SK-N-SH treated with all-trans-retinoic acid at 6 μM for 48 hours (cell line): Measurements from ENCODE around the gene CTTN.

Experiments
- ATAC-seq: fragments of 200-7000 bp; cut with Tn5 transposase; 3 replicates; pipeline ENCODE4 v1.9.1; 2020; ENCODE audit warnings: mild to moderate bottlenecking, moderate library complexity
- ARNTL ChIP-seq: fragments of 450-650 bp; formaldehyde crosslinking; IDR thresholded peaks from 2 replicates; pipeline ENCODE4 v1.5.0; 2020; ENCODE audit warnings: low read depth, mild to moderate bottlenecking, moderate library complexity, borderline replicate concordance
- BACH2 ChIP-seq: fragments of 250-450 bp; sonication (Bioruptor Pico); IDR thresholded peaks from 2 replicates; pipeline ENCODE4 v1.9.0; 2021; ENCODE audit warnings: mild to moderate bottlenecking, borderline replicate concordance
- CSDC2 ChIP-seq: fragments of 250-450 bp; sonication (Bioruptor Pico); IDR thresholded peaks from 2 replicates; pipeline ENCODE4 v1.5.0; 2020; ENCODE audit warnings: mild to moderate bottlenecking, moderate library complexity
- ESRRG ChIP-seq: fragments of 250-450 bp; sonication (Bioruptor Pico); IDR thresholded peaks from 2 replicates; pipeline ENCODE4 v1.6.1; 2021; ENCODE audit warnings: mild to moderate bottlenecking
- GLIS3 ChIP-seq: fragments of 250-450 bp; sonication (Bioruptor Pico); IDR thresholded peaks from 2 replicates; pipeline ENCODE4 v1.5.0; 2020; ENCODE audit warnings: mild to moderate bottlenecking, moderate library complexity
- ISL1 ChIP-seq: fragments of 250-450 bp; sonication (Bioruptor Pico); IDR thresholded peaks from 2 replicates; pipeline ENCODE4 v2.1.2; 2022; ENCODE audit warnings: mild to moderate bottlenecking, moderate library complexity
- OSR1 ChIP-seq: fragments of 250-450 bp; sonication (Bioruptor Pico); IDR thresholded peaks from 2 replicates; pipeline ENCODE4 v1.8.0; 2022; ENCODE audit warnings: moderate library complexity, mild to moderate bottlenecking, inconsistent platforms
- PPARA ChIP-seq: fragments of 250-450 bp; sonication (Bioruptor Pico); IDR thresholded peaks from 2 replicates; pipeline ENCODE4 v1.5.0; 2020; ENCODE audit warnings: mild to moderate bottlenecking, borderline replicate concordance
- RARB ChIP-seq: fragments of 250-450 bp; sonication (Bioruptor Pico); IDR thresholded peaks from 2 replicates; pipeline ENCODE4 v1.8.0; 2021; ENCODE audit warnings: mild to moderate bottlenecking, moderate library complexity
- TCF4 ChIP-seq: fragments of 250-450 bp; sonication (Bioruptor Pico); IDR thresholded peaks from 2 replicates; pipeline ENCODE4 v1.8.0; 2021; ENCODE audit warnings: mild to moderate bottlenecking, moderate library complexity, borderline replicate concordance
- TOX ChIP-seq: fragments of 250-450 bp; sonication (Bioruptor Pico); IDR thresholded peaks from 2 replicates; pipeline ENCODE4 v1.8.0; 2021; ENCODE audit warnings: mild to moderate bottlenecking, moderate library complexity, borderline replicate concordance
- ZC3H10 ChIP-seq: fragments of 250-450 bp; sonication (Bioruptor Pico); IDR thresholded peaks from 2 replicates; pipeline ENCODE4 v1.5.1; 2021; ENCODE audit warnings: mild to moderate bottlenecking, moderate library complexity
- ZFP3 ChIP-seq: fragments of 250-450 bp; sonication (Bioruptor Pico); IDR thresholded peaks from 2 replicates; pipeline ENCODE4 v1.5.0; 2020; ENCODE audit warnings: mild to moderate bottlenecking, moderate library complexity
- ZNF565 ChIP-seq: fragments of 450-650 bp; formaldehyde crosslinking; conservative IDR thresholded peaks from 2 replicates; pipeline ENCODE4 v1.5.0; 2020; ENCODE audit warnings: low read depth, mild to moderate bottlenecking, moderate library complexity
- ZNF70 ChIP-seq: fragments of 450-650 bp; formaldehyde crosslinking; IDR thresholded peaks from 2 replicates; pipeline ENCODE4 v1.5.0; 2020; ENCODE audit warnings: mild to moderate bottlenecking, moderate library complexity
- ZNF8 ChIP-seq: fragments of 450-650 bp; formaldehyde crosslinking; IDR thresholded peaks from 2 replicates; pipeline ENCODE4 v1.5.0; 2020; ENCODE audit warnings: mild to moderate bottlenecking, moderate library complexity
- TF ChIP-seq, protein P1 (sequence below): fragments of 250-450 bp; sonication (Bioruptor Pico); IDR thresholded peaks from 2 replicates; pipeline ENCODE4 v1.5.1; 2020; ENCODE audit warnings: low read depth, mild to moderate bottlenecking, moderate library complexity
- TF ChIP-seq, protein P2 (sequence below): fragments of 250-450 bp; sonication (Bioruptor Pico); IDR thresholded peaks from 2 replicates; pipeline ENCODE4 v1.8.0; 2020; ENCODE audit warnings: mild to moderate bottlenecking, moderate library complexity, borderline replicate concordance
- TF ChIP-seq, protein P3 (sequence below): fragments of 250-450 bp; sonication (Bioruptor Pico); IDR thresholded peaks from 2 replicates; pipeline ENCODE4 v1.5.0; 2020; ENCODE audit warnings: mild to moderate bottlenecking, moderate library complexity
- TF ChIP-seq, protein P4 (sequence below): fragments of 250-450 bp; sonication (Bioruptor Pico); IDR thresholded peaks from 2 replicates; pipeline ENCODE4 v1.8.0; 2021; ENCODE audit warnings: low read depth, mild to moderate bottlenecking, moderate library complexity, borderline replicate concordance
- TF ChIP-seq, protein P5 (sequence below): fragments of 250-450 bp; sonication (Bioruptor Pico); IDR thresholded peaks from 2 replicates; pipeline ENCODE4 v1.5.1; 2021; ENCODE audit warnings: mild to moderate bottlenecking, moderate library complexity

CTTN gene

DNA sequence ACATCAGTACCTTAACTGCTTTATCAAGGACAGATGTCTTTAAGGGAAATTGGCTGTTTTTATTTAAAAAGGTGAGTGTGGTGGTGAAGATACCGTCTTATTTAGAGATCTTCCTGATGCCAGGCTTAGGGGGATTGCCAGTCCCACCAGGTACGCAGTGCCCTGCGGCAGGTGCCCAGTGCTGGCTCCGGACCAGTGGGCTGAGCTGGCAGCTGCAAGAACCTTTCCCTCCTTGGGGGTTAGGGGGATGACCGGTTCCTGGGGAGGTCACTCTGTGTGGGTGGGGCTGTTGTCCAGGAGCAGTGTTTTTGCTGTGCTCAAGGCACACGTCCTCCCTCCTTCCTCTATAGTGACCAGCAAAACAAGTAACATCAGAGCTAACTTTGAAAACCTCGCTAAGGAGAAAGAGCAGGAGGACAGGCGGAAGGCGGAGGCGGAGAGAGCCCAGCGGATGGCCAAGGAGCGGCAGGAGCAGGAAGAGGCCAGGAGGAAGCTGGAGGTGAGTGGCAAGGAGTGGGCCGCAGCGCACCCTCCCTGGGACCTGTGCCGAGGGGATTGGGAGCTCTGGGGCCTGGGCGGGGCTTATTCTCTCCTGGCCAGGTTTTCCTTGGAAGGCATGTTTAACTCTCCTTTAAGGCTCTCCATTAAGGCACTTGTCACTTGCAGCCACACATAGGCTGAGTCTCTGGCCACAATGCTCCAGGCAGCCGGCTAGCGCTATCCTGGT lies 30.5 kb downstream of the CTTN start:
- TF ChIP-seq ZNF70 (CRISPR knock-in tag) (no peak), ZNF565 (CRISPR knock-in tag) (no peak), RARB (no peak), ISL1 (no peak), OSR1 (CRISPR knock-in tag) (no peak), GLIS3 (CRISPR knock-in tag) (no peak), ESRRG (CRISPR knock-in tag) (no peak), ARNTL (CRISPR knock-in tag) (no peak), PPARA (CRISPR knock-in tag) (no peak), TCF4 (CRISPR knock-in tag) (no peak)
- TF ChIP-seq, protein P1, sequence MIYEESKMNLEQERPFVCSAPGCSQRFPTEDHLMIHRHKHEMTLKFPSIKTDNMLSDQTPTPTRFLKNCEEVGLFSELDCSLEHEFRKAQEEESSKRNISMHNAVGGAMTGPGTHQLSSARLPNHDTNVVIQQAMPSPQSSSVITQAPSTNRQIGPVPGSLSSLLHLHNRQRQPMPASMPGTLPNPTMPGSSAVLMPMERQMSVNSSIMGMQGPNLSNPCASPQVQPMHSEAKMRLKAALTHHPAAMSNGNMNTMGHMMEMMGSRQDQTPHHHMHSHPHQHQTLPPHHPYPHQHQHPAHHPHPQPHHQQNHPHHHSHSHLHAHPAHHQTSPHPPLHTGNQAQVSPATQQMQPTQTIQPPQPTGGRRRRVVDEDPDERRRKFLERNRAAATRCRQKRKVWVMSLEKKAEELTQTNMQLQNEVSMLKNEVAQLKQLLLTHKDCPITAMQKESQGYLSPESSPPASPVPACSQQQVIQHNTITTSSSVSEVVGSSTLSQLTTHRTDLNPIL (CRISPR knock-in tag) = no peak
- TF ChIP-seq, protein P2, sequence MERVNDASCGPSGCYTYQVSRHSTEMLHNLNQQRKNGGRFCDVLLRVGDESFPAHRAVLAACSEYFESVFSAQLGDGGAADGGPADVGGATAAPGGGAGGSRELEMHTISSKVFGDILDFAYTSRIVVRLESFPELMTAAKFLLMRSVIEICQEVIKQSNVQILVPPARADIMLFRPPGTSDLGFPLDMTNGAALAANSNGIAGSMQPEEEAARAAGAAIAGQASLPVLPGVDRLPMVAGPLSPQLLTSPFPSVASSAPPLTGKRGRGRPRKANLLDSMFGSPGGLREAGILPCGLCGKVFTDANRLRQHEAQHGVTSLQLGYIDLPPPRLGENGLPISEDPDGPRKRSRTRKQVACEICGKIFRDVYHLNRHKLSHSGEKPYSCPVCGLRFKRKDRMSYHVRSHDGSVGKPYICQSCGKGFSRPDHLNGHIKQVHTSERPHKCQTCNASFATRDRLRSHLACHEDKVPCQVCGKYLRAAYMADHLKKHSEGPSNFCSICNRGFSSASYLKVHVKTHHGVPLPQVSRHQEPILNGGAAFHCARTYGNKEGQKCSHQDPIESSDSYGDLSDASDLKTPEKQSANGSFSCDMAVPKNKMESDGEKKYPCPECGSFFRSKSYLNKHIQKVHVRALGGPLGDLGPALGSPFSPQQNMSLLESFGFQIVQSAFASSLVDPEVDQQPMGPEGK (CRISPR knock-in tag) = no peak
- no peak for ATAC-seq

DNA sequence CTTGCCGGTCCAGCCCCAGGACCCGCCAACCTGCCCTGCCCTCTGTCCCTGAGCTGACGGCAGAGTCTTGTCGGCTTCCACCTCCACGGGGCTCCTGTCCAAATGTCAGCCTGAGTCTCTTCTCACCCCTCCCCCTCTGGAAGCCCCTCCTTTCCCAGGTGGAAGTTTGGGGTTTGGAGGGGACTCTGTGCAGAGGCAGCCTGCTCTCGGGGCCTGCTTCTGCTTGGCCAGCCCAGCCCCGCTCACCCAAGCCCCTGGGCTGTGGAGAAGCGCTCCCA lies 31.0 kb downstream of the CTTN start:
- no peak for TF ChIP-seq PPARA (CRISPR knock-in tag)
- TF ChIP-seq, protein P3, sequence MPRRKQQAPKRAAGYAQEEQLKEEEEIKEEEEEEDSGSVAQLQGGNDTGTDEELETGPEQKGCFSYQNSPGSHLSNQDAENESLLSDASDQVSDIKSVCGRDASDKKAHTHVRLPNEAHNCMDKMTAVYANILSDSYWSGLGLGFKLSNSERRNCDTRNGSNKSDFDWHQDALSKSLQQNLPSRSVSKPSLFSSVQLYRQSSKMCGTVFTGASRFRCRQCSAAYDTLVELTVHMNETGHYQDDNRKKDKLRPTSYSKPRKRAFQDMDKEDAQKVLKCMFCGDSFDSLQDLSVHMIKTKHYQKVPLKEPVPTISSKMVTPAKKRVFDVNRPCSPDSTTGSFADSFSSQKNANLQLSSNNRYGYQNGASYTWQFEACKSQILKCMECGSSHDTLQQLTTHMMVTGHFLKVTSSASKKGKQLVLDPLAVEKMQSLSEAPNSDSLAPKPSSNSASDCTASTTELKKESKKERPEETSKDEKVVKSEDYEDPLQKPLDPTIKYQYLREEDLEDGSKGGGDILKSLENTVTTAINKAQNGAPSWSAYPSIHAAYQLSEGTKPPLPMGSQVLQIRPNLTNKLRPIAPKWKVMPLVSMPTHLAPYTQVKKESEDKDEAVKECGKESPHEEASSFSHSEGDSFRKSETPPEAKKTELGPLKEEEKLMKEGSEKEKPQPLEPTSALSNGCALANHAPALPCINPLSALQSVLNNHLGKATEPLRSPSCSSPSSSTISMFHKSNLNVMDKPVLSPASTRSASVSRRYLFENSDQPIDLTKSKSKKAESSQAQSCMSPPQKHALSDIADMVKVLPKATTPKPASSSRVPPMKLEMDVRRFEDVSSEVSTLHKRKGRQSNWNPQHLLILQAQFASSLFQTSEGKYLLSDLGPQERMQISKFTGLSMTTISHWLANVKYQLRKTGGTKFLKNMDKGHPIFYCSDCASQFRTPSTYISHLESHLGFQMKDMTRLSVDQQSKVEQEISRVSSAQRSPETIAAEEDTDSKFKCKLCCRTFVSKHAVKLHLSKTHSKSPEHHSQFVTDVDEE = no peak
- TF ChIP-seq TOX = no peak
- no peak for TF ChIP-seq ZNF565 (CRISPR knock-in tag)
- no peak for TF ChIP-seq OSR1 (CRISPR knock-in tag)
- TF ChIP-seq ZFP3 (CRISPR knock-in tag) = no peak
- no peak for TF ChIP-seq GLIS3 (CRISPR knock-in tag)
- no peak for TF ChIP-seq RARB
- no peak for TF ChIP-seq TCF4 (CRISPR knock-in tag)
- TF ChIP-seq, protein P1 (CRISPR knock-in tag) = no peak
- no peak for TF ChIP-seq CSDC2
- ATAC-seq = no peak

DNA sequence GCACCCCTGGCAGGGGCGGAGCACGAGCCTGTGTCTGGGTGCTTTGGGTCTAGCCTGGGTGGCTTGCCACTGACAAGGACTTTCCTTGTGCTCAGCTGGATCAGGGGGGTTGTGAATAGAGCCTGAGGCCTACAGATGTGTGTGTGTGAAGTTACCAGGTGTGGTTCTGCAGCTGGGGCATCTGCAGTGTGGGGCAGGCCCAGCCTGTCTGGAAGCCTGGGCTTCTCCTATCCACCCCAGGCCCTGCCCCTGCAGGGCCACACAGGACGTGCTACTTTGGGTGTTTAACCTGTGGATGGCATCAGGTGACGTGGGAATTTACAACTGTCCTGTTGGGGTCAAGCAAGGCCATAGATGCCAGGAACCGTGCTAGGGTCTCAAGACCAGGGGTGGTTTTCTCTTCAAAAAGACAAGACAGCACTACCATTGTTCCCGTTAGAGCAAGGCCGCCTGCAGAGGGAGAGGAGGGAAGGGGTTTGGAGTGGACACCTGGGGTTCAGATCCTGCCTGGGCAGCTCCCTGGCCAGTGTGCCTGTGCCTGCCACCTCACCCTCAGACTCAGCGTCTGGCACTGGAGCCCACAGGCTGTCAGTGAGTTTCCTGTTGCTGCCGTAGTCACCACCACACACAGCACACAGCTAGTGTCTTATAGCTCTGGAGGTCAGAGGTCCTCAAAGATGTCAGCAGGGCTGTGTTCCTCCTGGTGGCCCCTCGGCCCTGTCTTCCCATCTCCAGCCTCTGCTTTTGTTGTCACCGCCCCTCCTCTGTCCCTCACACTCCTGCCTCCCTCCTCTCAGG lies 31.6 kb downstream of the CTTN start:
- no peak for ATAC-seq
- TF ChIP-seq, protein P4, sequence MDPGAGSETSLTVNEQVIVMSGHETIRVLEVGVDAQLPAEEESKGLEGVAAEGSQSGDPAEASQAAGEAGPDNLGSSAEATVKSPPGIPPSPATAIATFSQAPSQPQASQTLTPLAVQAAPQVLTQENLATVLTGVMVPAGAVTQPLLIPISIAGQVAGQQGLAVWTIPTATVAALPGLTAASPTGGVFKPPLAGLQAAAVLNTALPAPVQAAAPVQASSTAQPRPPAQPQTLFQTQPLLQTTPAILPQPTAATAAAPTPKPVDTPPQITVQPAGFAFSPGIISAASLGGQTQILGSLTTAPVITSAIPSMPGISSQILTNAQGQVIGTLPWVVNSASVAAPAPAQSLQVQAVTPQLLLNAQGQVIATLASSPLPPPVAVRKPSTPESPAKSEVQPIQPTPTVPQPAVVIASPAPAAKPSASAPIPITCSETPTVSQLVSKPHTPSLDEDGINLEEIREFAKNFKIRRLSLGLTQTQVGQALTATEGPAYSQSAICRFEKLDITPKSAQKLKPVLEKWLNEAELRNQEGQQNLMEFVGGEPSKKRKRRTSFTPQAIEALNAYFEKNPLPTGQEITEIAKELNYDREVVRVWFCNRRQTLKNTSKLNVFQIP (CRISPR knock-in tag) = no peak
- TF ChIP-seq, protein P5, sequence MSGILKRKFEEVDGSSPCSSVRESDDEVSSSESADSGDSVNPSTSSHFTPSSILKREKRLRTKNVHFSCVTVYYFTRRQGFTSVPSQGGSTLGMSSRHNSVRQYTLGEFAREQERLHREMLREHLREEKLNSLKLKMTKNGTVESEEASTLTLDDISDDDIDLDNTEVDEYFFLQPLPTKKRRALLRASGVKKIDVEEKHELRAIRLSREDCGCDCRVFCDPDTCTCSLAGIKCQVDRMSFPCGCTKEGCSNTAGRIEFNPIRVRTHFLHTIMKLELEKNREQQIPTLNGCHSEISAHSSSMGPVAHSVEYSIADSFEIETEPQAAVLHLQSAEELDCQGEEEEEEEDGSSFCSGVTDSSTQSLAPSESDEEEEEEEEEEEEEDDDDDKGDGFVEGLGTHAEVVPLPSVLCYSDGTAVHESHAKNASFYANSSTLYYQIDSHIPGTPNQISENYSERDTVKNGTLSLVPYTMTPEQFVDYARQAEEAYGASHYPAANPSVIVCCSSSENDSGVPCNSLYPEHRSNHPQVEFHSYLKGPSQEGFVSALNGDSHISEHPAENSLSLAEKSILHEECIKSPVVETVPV (CRISPR knock-in tag) = no peak
- TF ChIP-seq, protein P3 = no peak
- TF ChIP-seq ISL1 (no peak), ZNF8 (no peak), GLIS3 (CRISPR knock-in tag) (no peak), ZC3H10 (CRISPR knock-in tag) (no peak), ARNTL (CRISPR knock-in tag) (no peak), BACH2 (CRISPR knock-in tag) (no peak), CSDC2 (no peak), ZNF565 (CRISPR knock-in tag) (no peak), ZNF70 (CRISPR knock-in tag) (no peak)
